K562 (cell line): Measurements from ENCODE around the gene NEMP1. TPM values are rescaled to one million over a fixed set of nuclear protein-coding genes. Genes with fewer than 3 reads are reported as not detected.
A peak's percentile ranks its signal among the peaks of the same experiment; 100 is the strongest.

ENCODE experiments used
- ATAC-seq: fragments of 200-7000 bp; cut with Tn5 transposase; 3 replicates; pipeline ENCODE4 v1.9.1; 2020; ENCODE audit warnings: moderate library complexity
- BruUV-seq: library from RNA; stranded (reverse); fragments of 400-500 nt; replicated peaks from 2 replicates; lab custom pipeline; 2021; lab: Mats Ljungman, UMichigan
- CTCF ChIA-PET: fragments of 300-600 bp; formaldehyde crosslinking; extraction: SDS; loops from one replicate; lab custom pipeline; 2021; ENCODE audit warnings: low intra/inter-chr PET ratio; lab: Yijun Ruan, JAX
- POLR2A ChIA-PET: fragments of 300-600, 350-650 bp; sonication (Branson Sonifier 250); formaldehyde crosslinking; extraction: SDS; loops from one replicate; lab custom pipeline; 2021; ENCODE audit warnings: antibody characterized with exemption, inconsistent platforms; lab: Yijun Ruan, JAX
- DNase-seq, 4 experiments: peaks; one replicate each; pipeline versions ENCODE4 v3.0.0 to v3.0.0-alpha.2; 2011 to 2018; ENCODE audit warnings: low spot score in 3 of 4, mixed read lengths in 3 of 4; ENCODE audit errors: extremely low read depth in 1 of 4
- FAIRE-seq: peaks from 2 replicates; lab custom pipeline; 2011; peaks lifted over from hg19 to GRCh38; lab: Jason Lieb, UNC
- H2AFZ ChIP-seq: 2 replicates; pipeline ENCODE4 v1.6.0; 2011; ENCODE audit warnings: low read depth, low read length, control low read depth, inconsistent platforms
- H3K27ac ChIP-seq: fragments of 200-600 bp; 3 replicates; pipeline ENCODE4 v1.8.0; 2011; ENCODE audit warnings: low read depth, mild to moderate bottlenecking, control low read depth, inconsistent platforms, low read length, moderate library complexity, mixed read lengths; ENCODE audit errors: extremely low read depth
- H3K27me3 ChIP-seq, 2 experiments: fragments of 300-600 bp in 1 of 2; 2 replicates in 1 of 2; 3 replicates in 1 of 2; pipeline versions ENCODE4 v1.6.0 to v1.8.0; 2011; ENCODE audit warnings: inconsistent platforms in 2 of 2, low read length in 2 of 2, mild to moderate bottlenecking in 1 of 2, mixed read lengths in 1 of 2, moderate library complexity in 1 of 2; ENCODE audit not compliant: control insufficient read depth in 2 of 2, insufficient read depth in 2 of 2
- H3K36me3 ChIP-seq: fragments of 300-600 bp; 3 replicates; pipeline ENCODE4 v1.8.0; 2011; ENCODE audit warnings: mild to moderate bottlenecking, low read length, inconsistent platforms; ENCODE audit not compliant: control insufficient read depth, insufficient read depth
- H3K4me1 ChIP-seq, 2 experiments: fragments of 200-600 bp in 1 of 2; replicated peaks in 1 of 2; 2 replicates in 1 of 2; 3 replicates in 1 of 2; pipeline versions ENCODE4 v1.5.1 to v1.8.0; 2011; ENCODE audit warnings: inconsistent platforms in 2 of 2, low read length in 2 of 2, mild to moderate bottlenecking in 1 of 2, mixed read lengths in 1 of 2, moderate library complexity in 1 of 2; ENCODE audit not compliant: control insufficient read depth in 2 of 2, insufficient read depth in 2 of 2
- H3K4me2 ChIP-seq: 2 replicates; pipeline ENCODE4 v1.6.1; 2011; ENCODE audit warnings: low read length, control low read depth, inconsistent platforms, mixed read lengths; ENCODE audit not compliant: insufficient read depth
- H3K4me3 ChIP-seq: fragments of 200-600 bp; sonication (generic), shearing (Covaris generic); 2 replicates; pipeline ENCODE4 v1.5.1; 2016; ENCODE audit warnings: control low read depth, inconsistent platforms
- H3K79me2 ChIP-seq: fragments of 200-600 bp; 3 replicates; pipeline ENCODE4 v1.8.0; 2011; ENCODE audit warnings: low read length, inconsistent platforms; ENCODE audit not compliant: control insufficient read depth, insufficient read depth
- H3K9ac ChIP-seq, 2 experiments: 2 replicates each; pipeline versions ENCODE4 v1.6.0 to v1.6.1; 2011; ENCODE audit warnings: low read depth in 2 of 2, low read length in 2 of 2, control low read depth in 1 of 2, inconsistent platforms in 1 of 2, mild to moderate bottlenecking in 1 of 2, mixed read lengths in 1 of 2; ENCODE audit not compliant: insufficient read depth in 1 of 2
- H3K9me1 ChIP-seq: one replicate; pipeline ENCODE4 v1.6.0; 2011; ENCODE audit warnings: inconsistent platforms, mild to moderate bottlenecking, low read length, moderate library complexity; ENCODE audit not compliant: control insufficient read depth, insufficient read depth
- H3K9me3 ChIP-seq: replicated peaks from 2 replicates; pipeline ENCODE4 v1.5.1; 2011; ENCODE audit warnings: low read depth, low read length, inconsistent platforms; ENCODE audit not compliant: control insufficient read depth, insufficient read depth
- H4K20me1 ChIP-seq: replicated peaks from 2 replicates; pipeline ENCODE4 v1.6.1; 2011; ENCODE audit warnings: low read length, inconsistent platforms, mixed read lengths; ENCODE audit not compliant: control insufficient read depth, insufficient read depth
- ARID1B ChIP-seq: fragments of 450-650 bp; IDR thresholded peaks from 2 replicates; pipeline ENCODE4 v1.6.1; 2016; ENCODE audit warnings: antibody characterized with exemption, mild to moderate bottlenecking, inconsistent platforms
- CBFA2T2 ChIP-seq: fragments of 450-650 bp; conservative IDR thresholded peaks from 2 replicates; pipeline ENCODE4 v1.6.1; 2017; ENCODE audit warnings: mild to moderate bottlenecking
- CBFA2T3 ChIP-seq: fragments of 450-650 bp; IDR thresholded peaks from 2 replicates; pipeline ENCODE4 v1.6.1; 2017
- E2F3 ChIP-seq: fragments of 250-450 bp; sonication (Bioruptor Pico); IDR thresholded peaks from 2 replicates; pipeline ENCODE4 v1.4.0; 2020; ENCODE audit warnings: mild to moderate bottlenecking
- EP300 ChIP-seq: IDR thresholded peaks from 2 replicates; pipeline ENCODE4 v1.6.1; 2012; ENCODE audit warnings: low read length, improper control_type of control experiment
- FOXP1 ChIP-seq: sonication (generic); formaldehyde crosslinking; IDR thresholded peaks from 2 replicates; pipeline ENCODE4 v1.8.0; 2022; ENCODE audit warnings: mild to moderate bottlenecking, missing genetic modification reagents
- HDAC3 ChIP-seq: fragments of 450-650 bp; IDR thresholded peaks from 2 replicates; pipeline ENCODE4 v1.6.1; 2018; ENCODE audit warnings: borderline replicate concordance, mild to moderate bottlenecking, moderate library complexity; ENCODE audit not compliant: partially characterized antibody
- KDM4B ChIP-seq, 2 experiments: fragments of 450-650 bp in 1 of 2; sonication (generic) in 1 of 2; IDR thresholded peaks; 2 replicates each; pipeline ENCODE4 v1.6.1; 2016 to 2017; ENCODE audit warnings: borderline replicate concordance in 2 of 2, antibody characterized with exemption in 1 of 2, low read depth in 1 of 2, mild to moderate bottlenecking in 1 of 2
- MEIS2 ChIP-seq: fragments of 450-650 bp; IDR thresholded peaks from 2 replicates; pipeline ENCODE4 v1.6.1; 2014; ENCODE audit warnings: mild to moderate bottlenecking; ENCODE audit not compliant: partially characterized antibody
- MTA2 ChIP-seq: fragments of 450-650 bp; IDR thresholded peaks from 2 replicates; pipeline ENCODE4 v1.6.1; 2016; ENCODE audit warnings: low read depth
- NCOR1 ChIP-seq: fragments of 450-650 bp; IDR thresholded peaks from 2 replicates; pipeline ENCODE4 v1.6.1; 2016; ENCODE audit warnings: mild to moderate bottlenecking, moderate library complexity
- NFE2L1 ChIP-seq: fragments of 450-650 bp; IDR thresholded peaks from 2 replicates; pipeline ENCODE4 v1.6.1; 2016; ENCODE audit warnings: missing genetic modification characterization, low read depth, mild to moderate bottlenecking, missing compliant biosample characterization, moderate library complexity, borderline replicate concordance
- POLR2AphosphoS5 ChIP-seq: IDR thresholded peaks from 2 replicates; pipeline ENCODE4 v1.6.1; 2011; ENCODE audit warnings: mild to moderate bottlenecking, low read depth, low read length, moderate library complexity; ENCODE audit not compliant: control insufficient read depth, insufficient read depth
- SP2 ChIP-seq: IDR thresholded peaks from 2 replicates; pipeline ENCODE4 v1.6.1; 2011; ENCODE audit warnings: mild to moderate bottlenecking, low read depth, low read length, moderate library complexity; ENCODE audit not compliant: poor library complexity, severe bottlenecking; ENCODE audit errors: extremely low read depth
- TAL1 ChIP-seq: fragments of 450-650 bp; IDR thresholded peaks from 2 replicates; pipeline ENCODE4 v1.6.1; 2016; ENCODE audit warnings: mild to moderate bottlenecking
- TCF3 ChIP-seq: sonication (generic); formaldehyde crosslinking; IDR thresholded peaks from 2 replicates; pipeline ENCODE4 v1.4.0; 2020; ENCODE audit warnings: mild to moderate bottlenecking, missing genetic modification reagents
- TEAD4 ChIP-seq, 2 experiments: sonication (generic) in 1 of 2; formaldehyde crosslinking in 1 of 2; IDR thresholded peaks; 2 replicates each; pipeline versions ENCODE4 v1.6.1 to v1.8.0; 2012 to 2022; ENCODE audit warnings: borderline replicate concordance in 1 of 2, inconsistent platforms in 1 of 2, low read length in 1 of 2, mild to moderate bottlenecking in 1 of 2, missing genetic modification reagents in 1 of 2
- TRIM24 ChIP-seq, 2 experiments: fragments of 450-650 bp; IDR thresholded peaks; 2 replicates each; pipeline ENCODE4 v1.6.1; 2016
- ZBTB49 ChIP-seq: sonication (generic); formaldehyde crosslinking; IDR thresholded peaks from 2 replicates; pipeline ENCODE4 v1.8.0; 2022; ENCODE audit warnings: missing genetic modification reagents, mild to moderate bottlenecking, borderline replicate concordance
- ZBTB7A ChIP-seq: IDR thresholded peaks from 2 replicates; pipeline ENCODE4 v1.6.1; 2011; ENCODE audit warnings: low read depth, mild to moderate bottlenecking, low read length, moderate library complexity, borderline replicate concordance; ENCODE audit not compliant: control insufficient read depth
- WGBS: fragments of 100-300 bp; shearing (Covaris generic); methylation state at CpG from one replicate; pipeline ENCODE4 v1.1.6; 2016; ENCODE audit warnings: low coverage, mixed read lengths; ENCODE audit not compliant: insufficient coverage; ENCODE audit errors: missing lambda C conversion rate; 5-methylcytosine and 5-hydroxymethylcytosine counted together
- in situ Hi-C: fragments of 300-500 bp; cut with MboI; formaldehyde crosslinking; loops from 4 replicates; pipeline ENCODE4 v1.15.0; 2018; ENCODE audit warnings: inconsistent platforms, mixed read lengths
- intact Hi-C: fragments of 100-400 bp; cut with micrococcal nuclease; formaldehyde crosslinking; loops from 2 replicates; pipeline ENCODE4 v1.14.2; 2022
- polyA plus RNA-seq, 8 experiments: library from polyadenylated mRNA; depleted of rRNA in 4 of 8; stranded (reverse) in 5 of 8; unstranded in 3 of 8; fragments of >200 nt; fragmentation: Nextera tagmentation in 2 of 8; fragmentation: Illumina TruSeq in 1 of 8; extraction: Ambion mirVana in 2 of 8; extraction: Trizol in 1 of 8; gene quantifications; 2 replicates each; pipeline versions ENCODE4 v1.2.1 to v1.2.3, GENCODE V29; 2011 to 2014; ENCODE audit warnings: inconsistent platforms in 1 of 8, missing spikeins in 1 of 8
- total RNA-seq, 7 experiments: library from RNA; depleted of rRNA in 6 of 7; stranded (reverse); fragments of >200 nt in 6 of 7; fragmentation: Illumina TruSeq in 2 of 7; extraction: Trizol in 2 of 7; gene quantifications; 2 replicates each; pipeline versions ENCODE4 v1.2.1 to v1.2.3, GENCODE V29; 2011 to 2021; ENCODE audit warnings: low replicate concordance in 1 of 7

Gene NEMP1
- total and polyA plus RNA-seq, 9 of the 15 experiments (the other 6 are each of a cell fraction or from before 2014, with no cell fraction given), result 9.5 to 82.2 (median 41.2) TPM

GRCh38 chr12:57126561-57126960 lies 48.0 kb upstream of the NEMP1 start:
- BruUV-seq, result no TSS peak
- Histone ChIP-seq H3K9ac (peak overlapping the region; percentile 8 to 23; a peak in 2 of 4 replicates), H4K20me1 (no peaks in the 10 kb centered on the region), H3K9me3 (peaks cover 7% of the 10 kb centered on the region), H3K27me3 (no peaks in the 10 kb centered on the region), H2AFZ (peak overlapping the region; percentile 91)
- ATAC-seq, result no peak
- POLR2A ChIA-PET, result interaction anchor here (0.7 to 1.2 kb wide), 4 partner anchors 9 to 60 kb away, joined by 3 to 6 read pairs (median 4); no protein-coding TSS in a partner anchor
- peak; percentile 41 to 65 (median 47) for DNase-seq
- FAIRE-seq, result no peak
- TF ChIP-seq CBFA2T2 (peak; percentile 68), POLR2AphosphoS5 (peak; percentile 28; the same call in 1 of the 2 replicates), FOXP1 (no peak), ARID1B (peak; percentile 69), NCOR1 (peak; percentile 40; the same call in 1 of the 2 replicates), CBFA2T3 (peak; percentile 79), TCF3 (CRISPR knock-in tag) (peak; percentile 81), MTA2 (peak; percentile 59), TEAD4 (IDR thresholded peaks at IDR 0.05; ENCODE audit: low read length) (peak; percentile 39; the same call in 1 of the 2 replicates), TEAD4 (CRISPR knock-in tag; IDR thresholded peaks at IDR 0.05; ENCODE audit: borderline replicate concordance) (no peak), TAL1 (peak; percentile 76), ZBTB7A (peak; percentile 62; the same call in 1 of the 2 replicates), TRIM24 (IDR thresholded peaks at IDR 0.05) (peak in 1 of 2 experiments; percentile 37; a peak in 1 of 4 replicates), NFE2L1 (tag) (no peak), E2F3 (no peak), HDAC3 (no peak), KDM4B (IDR thresholded peaks at IDR 0.05; ENCODE audit: borderline replicate concordance in 2 of 2, low read depth in 1 of 2) (no peak), SP2 (no peak), ZBTB49 (CRISPR knock-in tag) (no peak), EP300 (no peak; the same call in 1 of the 2 replicates), MEIS2 (peak; percentile 37)
- TF ChIP-seq, all 486 proteins: peak for 12
- Histone ChIP-seq H3K4me2 (peak overlapping the region; percentile 86), H3K4me3 (no peak overlapping the region), H3K27ac (no peak overlapping the region), H3K79me2 (no peaks in the 10 kb centered on the region), H3K4me1 (peaks cover 7 to 28% of the 10 kb centered on the region in 2 experiments), H3K36me3 (no peaks in the 10 kb centered on the region), H3K9me1 (no peaks in the 10 kb centered on the region)
- WGBS, result 5% methylated on average over 7 of the region's 7 CpGs
- intact Hi-C loops, result loop anchor here (10.0 kb wide), 1 partner anchor 118 kb away; no protein-coding TSS in a partner anchor
- CTCF ChIA-PET, result interaction anchor here (1.0 kb wide), 1 partner anchor 48 kb away, joined by 5 read pairs; no protein-coding TSS in a partner anchor
- in situ Hi-C loops, result no loop called here
